Osteoblast (primary cell): ENCODE measurements around the gene OTULIN. TPM values are rescaled to one million over a fixed set of nuclear protein-coding genes. Genes with fewer than 3 reads are reported as not detected.

Source experiments
- DNase-seq: peaks from one replicate; pipeline ENCODE4 v3.0.0; 2011; ENCODE audit warnings: low spot score, mixed read lengths; ENCODE audit not compliant: insufficient read length; ENCODE audit errors: missing footprints
- H2AFZ ChIP-seq: 2 replicates; pipeline ENCODE4 v1.6.0; 2011; ENCODE audit warnings: mild to moderate bottlenecking, low read length
- H3K27ac ChIP-seq: 2 replicates; pipeline ENCODE4 v1.5.1; 2011; ENCODE audit warnings: mild to moderate bottlenecking, low read depth, low read length, moderate library complexity
- H3K27me3 ChIP-seq: 2 replicates; pipeline ENCODE4 v1.6.0; 2012; ENCODE audit warnings: mild to moderate bottlenecking, control low read depth, inconsistent platforms, low read length, moderate library complexity; ENCODE audit not compliant: insufficient read depth
- H3K36me3 ChIP-seq: 2 replicates; pipeline ENCODE4 v1.5.1; 2011; ENCODE audit warnings: mild to moderate bottlenecking, low read length, control low read depth, moderate library complexity; ENCODE audit not compliant: insufficient read depth
- H3K4me1 ChIP-seq: 2 replicates; pipeline ENCODE4 v1.5.1; 2011; ENCODE audit warnings: mild to moderate bottlenecking, low read length, control low read depth, moderate library complexity; ENCODE audit not compliant: insufficient read depth
- H3K4me2 ChIP-seq: 2 replicates; pipeline ENCODE4 v1.6.0; 2011; ENCODE audit warnings: mild to moderate bottlenecking, low read length; ENCODE audit not compliant: insufficient read depth
- H3K4me3 ChIP-seq: fragments of 200-600 bp; sonication (generic); 3 replicates; pipeline ENCODE4 v1.5.1; 2012; ENCODE audit warnings: mild to moderate bottlenecking, low read length, inconsistent platforms; ENCODE audit not compliant: insufficient read depth
- H3K79me2 ChIP-seq: 2 replicates; pipeline ENCODE4 v1.6.0; 2012; ENCODE audit warnings: mild to moderate bottlenecking, low read length, control low read depth, inconsistent platforms; ENCODE audit not compliant: insufficient read depth
- H3K9me3 ChIP-seq: 2 replicates; pipeline ENCODE4 v1.5.1; 2011; ENCODE audit warnings: low read depth, low read length, control low read depth
- H4K20me1 ChIP-seq: 2 replicates; pipeline ENCODE4 v1.6.0; 2012; ENCODE audit warnings: mild to moderate bottlenecking, low read length, control low read depth; ENCODE audit not compliant: insufficient read depth
- CTCF ChIP-seq: IDR thresholded peaks from 2 replicates; pipeline ENCODE4 v1.5.1; 2011; ENCODE audit warnings: mild to moderate bottlenecking, low read depth, low read length, moderate library complexity; ENCODE audit errors: extremely low read depth
- total RNA-seq: library from RNA; depleted of rRNA; stranded (reverse); fragments of >200 nt; gene quantifications from 2 replicates; pipeline ENCODE4 v1.2.3, GENCODE V29; 2012

OTULIN gene
- total RNA-seq, 1 donor, result 29.7 TPM

DNA sequence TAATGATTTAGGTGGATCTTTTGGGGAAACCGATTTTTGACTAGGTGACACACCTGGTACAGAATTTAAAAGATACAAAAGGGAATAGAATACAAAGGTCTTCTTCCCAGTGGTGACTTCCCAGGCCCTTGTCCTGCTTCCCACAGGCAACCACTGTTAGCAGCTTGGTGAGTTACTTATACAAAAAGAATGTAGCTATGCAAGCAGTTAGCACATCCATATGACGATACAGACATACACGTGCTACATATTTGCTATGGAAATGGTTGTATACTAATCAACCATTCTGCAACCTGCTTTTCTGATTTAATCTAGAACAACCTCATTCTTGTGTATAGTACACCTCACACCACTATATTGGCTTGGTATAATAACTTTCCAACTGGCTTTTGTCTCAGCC is 51.0 kb downstream of the OTULIN start:
- H3K79me2 ChIP-seq, result peaks cover 3% of the 10 kb centered on the region
- TF ChIP-seq CTCF, result no peak
- H3K4me3 ChIP-seq, result no peak overlapping the region
- H3K27ac ChIP-seq, result peak overlapping the region; percentile 23
- H4K20me1 ChIP-seq, result peaks cover 3% of the 10 kb centered on the region
- peaks cover 69% of the 10 kb centered on the region for H3K36me3 ChIP-seq
- H2AFZ ChIP-seq, result no peak overlapping the region
- H3K9me3 ChIP-seq, result no peaks in the 10 kb centered on the region
- H3K4me2 ChIP-seq, result no peak overlapping the region
- H3K4me1 ChIP-seq, result peaks cover 6% of the 10 kb centered on the region
- no peaks in the 10 kb centered on the region for H3K27me3 ChIP-seq
- no peak for DNase-seq

DNA sequence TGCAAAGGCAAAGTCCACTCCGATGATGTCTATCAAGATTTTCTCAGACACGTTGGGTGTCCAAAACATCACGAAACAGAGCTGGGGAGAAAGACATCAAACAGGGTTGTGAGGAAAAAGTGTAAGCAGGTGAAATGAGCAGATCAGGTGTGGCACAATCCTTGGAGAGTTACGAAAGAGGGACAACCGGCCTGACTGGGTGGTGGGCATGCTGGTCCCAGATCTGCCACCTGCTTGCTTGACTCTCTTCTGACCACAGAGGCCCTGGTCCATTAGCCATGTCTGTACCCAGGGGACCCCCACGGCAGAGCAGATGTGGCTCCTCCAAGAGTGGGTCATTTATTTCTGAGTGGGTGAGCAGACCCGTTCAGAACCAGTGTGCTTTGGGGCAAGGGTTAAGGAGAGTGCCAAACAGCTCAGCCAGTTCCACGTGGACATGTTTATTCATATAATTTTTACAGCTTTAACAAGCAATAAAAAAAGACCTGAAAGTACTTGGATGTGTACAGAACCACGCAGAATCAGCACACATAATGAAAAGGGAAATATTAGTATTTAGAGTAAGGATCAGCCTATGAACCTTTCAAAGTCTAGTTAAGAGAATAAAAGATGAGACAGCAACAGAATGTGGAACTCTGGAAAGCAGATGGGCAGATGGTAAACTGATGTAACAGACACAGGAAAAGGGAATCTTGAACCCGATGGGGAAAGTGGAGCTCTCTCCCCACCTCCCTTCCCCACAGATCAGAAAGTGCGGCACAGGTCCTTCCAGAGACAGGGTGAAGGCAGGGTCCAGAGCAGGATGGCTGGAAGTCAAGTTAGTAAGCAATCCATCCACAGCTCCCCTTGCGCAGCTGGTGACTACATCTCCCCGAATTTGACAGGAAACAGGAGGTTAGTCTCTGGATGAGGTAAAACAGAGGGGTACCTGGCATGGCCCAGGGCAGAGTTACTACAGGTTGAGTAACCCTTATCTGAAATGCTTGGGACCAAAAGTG is 52.5 kb downstream of the OTULIN start:
- Histone ChIP-seq H3K36me3 (peaks cover 53% of the 10 kb centered on the region), H3K9me3 (no peaks in the 10 kb centered on the region), H3K4me1 (peaks cover 18% of the 10 kb centered on the region), H4K20me1 (peaks cover 3% of the 10 kb centered on the region), H3K4me3 (no peak overlapping the region), H3K79me2 (peaks cover 3% of the 10 kb centered on the region), H3K27ac (no peak overlapping the region), H3K27me3 (no peaks in the 10 kb centered on the region), H2AFZ (no peak overlapping the region), H3K4me2 (no peak overlapping the region)
- TF ChIP-seq CTCF, result no peak
- no peak for DNase-seq

DNA sequence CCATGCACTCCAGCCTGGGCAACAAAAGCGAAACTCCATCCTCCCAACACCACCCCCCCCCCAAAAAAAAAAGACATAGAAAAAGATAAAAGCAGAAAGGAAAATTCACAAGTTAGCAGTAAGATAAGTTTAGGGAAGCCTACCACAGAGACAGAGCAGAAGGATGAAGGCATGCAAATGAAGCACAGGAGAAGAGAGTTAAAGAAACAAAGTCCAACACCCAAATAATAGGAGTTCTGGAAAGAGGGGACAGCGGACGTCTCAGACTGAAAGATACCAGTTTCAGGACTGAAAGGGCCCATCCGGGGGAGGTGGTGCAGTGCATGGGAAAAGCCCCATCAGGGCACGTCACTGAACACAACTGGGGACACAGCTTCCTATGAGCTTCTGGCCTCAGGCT is 54.3 kb downstream of the OTULIN start:
- Histone ChIP-seq H3K36me3 (peaks cover 42% of the 10 kb centered on the region), H3K9me3 (no peaks in the 10 kb centered on the region), H4K20me1 (no peaks in the 10 kb centered on the region), H2AFZ (no peak overlapping the region), H3K27ac (no peak overlapping the region), H3K4me1 (peaks cover 26% of the 10 kb centered on the region), H3K27me3 (no peaks in the 10 kb centered on the region), H3K79me2 (peaks cover 3% of the 10 kb centered on the region), H3K4me3 (no peak overlapping the region), H3K4me2 (no peak overlapping the region)
- no peak for DNase-seq
- no peak for TF ChIP-seq CTCF

GRCh38 chr5:14720236-14720923 is 55.9 kb downstream of the OTULIN start:
- no peak overlapping the region for H2AFZ ChIP-seq
- peak; percentile 90 for DNase-seq

More at GRCh38 chr5:14720236-14720923, 55.9 kb downstream of the OTULIN start:
- no peaks in the 10 kb centered on the region for H3K27me3 ChIP-seq
- peak overlapping the region; percentile 25 for H3K4me2 ChIP-seq
- H3K9me3 ChIP-seq, result no peaks in the 10 kb centered on the region
- peak overlapping the region; percentile 82 for H3K27ac ChIP-seq
- no peak overlapping the region for H3K4me3 ChIP-seq
- peaks cover 26% of the 10 kb centered on the region for H3K4me1 ChIP-seq
- peaks cover 37% of the 10 kb centered on the region for H3K36me3 ChIP-seq
- no peaks in the 10 kb centered on the region for H4K20me1 ChIP-seq
- H3K79me2 ChIP-seq, result no peaks in the 10 kb centered on the region
- no peak for TF ChIP-seq CTCF
